GM10248 (cell line): Measurements from ENCODE around the gene ATP2B2.

ENCODE experiments used
- CTCF ChIA-PET: fragments of 300-600 bp; sonication (Branson Sonifier 250); formaldehyde crosslinking; extraction: SDS; loops from one replicate; lab custom pipeline; 2021; ENCODE audit warnings: antibody characterized with exemption; lab: Yijun Ruan, JAX
- POLR2A ChIA-PET: fragments of 350-650 bp; sonication (Branson Sonifier 250); formaldehyde crosslinking; extraction: SDS; loops from one replicate; lab custom pipeline; 2020; ENCODE audit warnings: antibody characterized with exemption; lab: Yijun Ruan, JAX
- DNase-seq: peaks from one replicate; pipeline ENCODE4 v3.0.0; 2012; ENCODE audit errors: extremely low spot score
- TF ChIP-seq, protein P1 (sequence below): IDR thresholded peaks from 2 replicates; pipeline ENCODE4 v1.5.1; 2012; ENCODE audit warnings: mild to moderate bottlenecking, low read depth; ENCODE audit errors: extremely low read depth, missing control alignments, control extremely low read depth

ATP2B2 gene

GRCh38 chr3:10392906-10393461 is 112.4 kb downstream of the ATP2B2 start:
- POLR2A ChIA-PET = no interaction called here

GRCh38 chr3:10392244-10392643 is 113.1 kb downstream of the ATP2B2 start:
- no peak for DNase-seq
- ChIA-PET CTCF (no interaction called here), POLR2A (no interaction called here)
- TF ChIP-seq, protein P1, sequence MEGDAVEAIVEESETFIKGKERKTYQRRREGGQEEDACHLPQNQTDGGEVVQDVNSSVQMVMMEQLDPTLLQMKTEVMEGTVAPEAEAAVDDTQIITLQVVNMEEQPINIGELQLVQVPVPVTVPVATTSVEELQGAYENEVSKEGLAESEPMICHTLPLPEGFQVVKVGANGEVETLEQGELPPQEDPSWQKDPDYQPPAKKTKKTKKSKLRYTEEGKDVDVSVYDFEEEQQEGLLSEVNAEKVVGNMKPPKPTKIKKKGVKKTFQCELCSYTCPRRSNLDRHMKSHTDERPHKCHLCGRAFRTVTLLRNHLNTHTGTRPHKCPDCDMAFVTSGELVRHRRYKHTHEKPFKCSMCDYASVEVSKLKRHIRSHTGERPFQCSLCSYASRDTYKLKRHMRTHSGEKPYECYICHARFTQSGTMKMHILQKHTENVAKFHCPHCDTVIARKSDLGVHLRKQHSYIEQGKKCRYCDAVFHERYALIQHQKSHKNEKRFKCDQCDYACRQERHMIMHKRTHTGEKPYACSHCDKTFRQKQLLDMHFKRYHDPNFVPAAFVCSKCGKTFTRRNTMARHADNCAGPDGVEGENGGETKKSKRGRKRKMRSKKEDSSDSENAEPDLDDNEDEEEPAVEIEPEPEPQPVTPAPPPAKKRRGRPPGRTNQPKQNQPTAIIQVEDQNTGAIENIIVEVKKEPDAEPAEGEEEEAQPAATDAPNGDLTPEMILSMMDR = no peak

More at GRCh38 chr3:10392906-10393461, 112.4 kb downstream of the ATP2B2 start:
- DNase-seq = no peak
- CTCF ChIA-PET = no interaction called here
- TF ChIP-seq, protein P1 = no peak

DNA sequence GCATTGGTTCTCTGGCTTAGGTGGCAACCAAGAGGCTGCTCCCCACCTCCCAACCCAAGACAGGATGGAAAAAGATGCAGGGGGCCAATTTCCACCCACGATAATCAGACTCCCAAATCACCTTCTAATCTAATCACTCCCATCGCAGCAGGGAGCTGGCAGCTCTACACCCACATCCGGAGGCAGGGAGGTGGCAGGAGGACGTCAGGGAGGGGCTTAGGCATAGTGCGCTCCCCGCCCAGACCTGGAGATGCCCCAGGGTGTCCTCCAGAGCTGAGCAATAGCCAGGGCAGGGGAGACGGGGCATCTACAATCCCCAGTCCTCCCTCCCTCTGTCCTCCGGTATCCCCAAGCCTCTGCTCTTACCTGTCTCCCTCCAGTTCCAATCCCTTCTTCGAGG is 114.0 kb downstream of the ATP2B2 start:
- CTCF ChIA-PET = no interaction called here
- POLR2A ChIA-PET = no interaction called here
- no peak for DNase-seq
- TF ChIP-seq, protein P1 = no peak

DNA sequence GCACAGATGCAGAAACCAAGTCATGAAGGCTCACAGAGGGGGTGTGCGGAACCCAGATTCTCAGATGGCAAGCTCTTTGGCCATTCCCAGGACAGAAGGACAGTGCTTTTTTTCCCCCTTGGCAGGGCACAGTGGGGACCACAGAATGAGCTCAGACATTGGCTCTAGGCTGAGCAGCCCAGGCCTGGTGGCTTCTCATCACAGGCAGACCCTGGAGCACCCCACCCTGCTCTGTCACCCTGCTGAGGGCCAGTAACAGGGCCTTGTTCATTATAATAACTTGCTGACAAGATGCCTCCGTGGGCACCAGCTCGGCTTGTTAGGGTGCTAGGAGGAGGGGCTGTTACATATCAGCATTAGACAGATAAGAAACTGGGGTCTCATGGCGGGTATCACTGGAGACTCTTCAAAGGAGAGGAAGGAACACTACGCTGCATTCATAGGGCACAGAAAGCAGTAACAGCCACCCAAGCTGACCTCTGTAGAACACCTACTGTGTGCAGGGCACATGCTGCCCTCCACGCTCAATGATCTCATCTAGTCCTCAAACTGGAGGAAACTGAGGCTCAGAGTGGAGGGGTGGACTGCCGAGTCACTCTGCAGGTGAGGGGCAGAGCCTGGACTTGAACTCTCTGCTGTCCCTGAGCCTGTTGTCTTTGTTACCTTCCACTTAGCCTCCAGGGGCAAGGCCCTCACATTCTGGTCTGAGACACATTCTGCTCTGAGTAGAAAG is 114.6 kb downstream of the ATP2B2 start:
- CTCF ChIA-PET = interaction anchor here (0.6 kb wide), 1 partner anchor 46 kb away, joined by 3 read pairs; no protein-coding TSS in a partner anchor

DNA sequence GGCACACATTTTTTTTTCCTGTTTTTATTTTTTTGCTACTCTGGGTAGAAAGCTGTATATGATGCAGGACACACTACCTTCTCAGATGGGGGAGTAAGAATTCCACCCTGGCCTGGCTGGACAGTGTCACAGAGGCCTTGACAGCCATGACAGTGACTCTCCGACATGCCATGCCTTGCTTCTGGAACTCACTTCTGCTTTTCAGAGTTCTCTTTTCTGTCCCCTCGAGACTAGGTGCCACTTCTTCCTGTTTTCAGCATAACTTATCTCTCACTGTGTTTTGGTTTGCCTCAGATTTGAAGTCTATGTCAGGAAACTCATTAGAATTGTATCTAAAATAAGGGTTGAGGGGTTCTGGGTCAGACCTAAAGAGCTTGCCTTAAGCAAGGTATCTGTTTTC is 115.4 kb downstream of the ATP2B2 start:
- ChIA-PET POLR2A (no interaction called here), CTCF (interaction anchor here (0.6 kb wide), 1 partner anchor 45 kb away, joined by 3 read pairs; no protein-coding TSS in a partner anchor)

More for the DNA sequence above, 114.6 kb downstream of the ATP2B2 start:
- TF ChIP-seq, protein P1 = no peak
- POLR2A ChIA-PET = no interaction called here
- DNase-seq = no peak

GRCh38 chr3:10389339-10389738 is 116.0 kb downstream of the ATP2B2 start:
- POLR2A ChIA-PET = no interaction called here
- TF ChIP-seq, protein P1 = no peak
- no peak for DNase-seq
- CTCF ChIA-PET = no interaction called here

More for the DNA sequence above, 115.4 kb downstream of the ATP2B2 start:
- TF ChIP-seq, protein P1 = no peak
- peak; percentile 52 for DNase-seq
